Stimulated activated CD8-positive, alpha-beta memory T cell treated with anti-CD3 and anti-CD28 coated beads, Interleukin-12 subunit alpha, Interleukin-12 subunit beta, amount 100 ng/mL, for 1 hour (primary cell): Measurements from ENCODE around the gene N4BP2L2.

Source experiments
- DNase-seq: peaks from one replicate; pipeline ENCODE4 v3.0.0-alpha.2; 2020; ENCODE audit warnings: low read depth

Gene N4BP2L2

GRCh38 chr13:32468502-32469142 lies 70.0 kb downstream of the N4BP2L2 start:
- DNase-seq = no peak

- DNase-seq = no peak
Observed at GRCh38 chr13:32456591-32456990, 82.0 kb downstream of the N4BP2L2 start.

GRCh38 chr13:32455594-32455903 lies 83.0 kb downstream of the N4BP2L2 start:
- DNase-seq = no peak

GRCh38 chr13:32454886-32455593 lies 83.6 kb downstream of the N4BP2L2 start:
- no peak for DNase-seq

- no peak for DNase-seq
Observed at GRCh38 chr13:32453981-32454380, 84.6 kb downstream of the N4BP2L2 start.

- DNase-seq = no peak
Observed at GRCh38 chr13:32448972-32449371, 89.6 kb downstream of the N4BP2L2 start.

- no peak for DNase-seq
Observed at GRCh38 chr13:32447894-32448623, 90.5 kb downstream of the N4BP2L2 start.

- DNase-seq = no peak
Observed at GRCh38 chr13:32446773-32447465, 91.7 kb downstream of the N4BP2L2 start.

- DNase-seq = no peak
Observed at GRCh38 chr13:32446220-32446619, 92.4 kb downstream of the N4BP2L2 start.

GRCh38 chr13:32445461-32445860 lies 93.1 kb downstream of the N4BP2L2 start:
- DNase-seq = no peak

GRCh38 chr13:32443111-32443510 lies 95.5 kb downstream of the N4BP2L2 start:
- DNase-seq = no peak

- DNase-seq = no peak
Observed at GRCh38 chr13:32438871-32439270, 99.7 kb downstream of the N4BP2L2 start.

- DNase-seq = no peak
Observed at GRCh38 chr13:32432856-32433255, 105.7 kb downstream of the N4BP2L2 start.

- no peak for DNase-seq
Observed at GRCh38 chr13:32431361-32431760, 107.2 kb downstream of the N4BP2L2 start.

GRCh38 chr13:32430018-32430747 lies 108.4 kb downstream of the N4BP2L2 start:
- DNase-seq = no peak

- no peak for DNase-seq
Observed at GRCh38 chr13:32429433-32429909, 109.1 kb downstream of the N4BP2L2 start.

GRCh38 chr13:32428581-32429432 lies 109.8 kb downstream of the N4BP2L2 start:
- no peak for DNase-seq

GRCh38 chr13:32427852-32428580 lies 110.6 kb downstream of the N4BP2L2 start, which contains the start of gene N4BP2L1:
Gene N4BP2L1, minus strand, starts transcription at chr13:32428130. Its CDS starts 48 bp downstream, at chr13:32428082.
- peak; percentile 73 for DNase-seq

GRCh38 chr13:32426990-32427851 lies 111.4 kb downstream of the N4BP2L2 start:
- DNase-seq = peak; percentile 17
